Naive thymus-derived CD8-positive, alpha-beta T cell (primary cell): ENCODE data around the gene MARCHF10. TPM values are rescaled to one million over a fixed set of nuclear protein-coding genes. Genes with fewer than 3 reads are reported as not detected.

Experiments used
- ATAC-seq, 2 donors: fragments of 150-1000 bp; cut with Tn5 transposase in 1 of 2; sonication (Bioruptor Pico), chemical (Tn5 transposase) in 1 of 2; 1 replicate in 1 of 2; 2 replicates in 1 of 2; pipeline ENCODE4 v1.10.0; 2021; ENCODE audit warnings: mild to moderate bottlenecking in 2 of 2, moderate library complexity in 2 of 2
- POLR2A ChIA-PET: fragments of 350-600 bp; sonication (Branson Sonifier 250); formaldehyde crosslinking; loops from one replicate; lab custom pipeline; 2021; ENCODE audit warnings: antibody characterized with exemption; lab: Charles Lee
- DNase-seq, 10 donors: peaks; one replicate each; pipeline versions ENCODE4 v3.0.0 to v3.0.0-alpha.2; 2020 to 2022
- H3K27ac Mint-ChIP-seq, 10 donors: one replicate each; pipeline ENCODE4 v1.8.0; 2020 to 2022; ENCODE audit warnings: mild to moderate bottlenecking in 10 of 10, mixed read lengths in 10 of 10, moderate library complexity in 4 of 10, inconsistent platforms in 1 of 10
- H3K27me3 Mint-ChIP-seq, 5 donors: one replicate each; pipeline ENCODE4 v1.8.0; 2021 to 2022; ENCODE audit warnings: mixed read lengths in 5 of 5
- H3K36me3 Mint-ChIP-seq, 3 donors: one replicate each; pipeline ENCODE4 v1.8.0; 2020 to 2022; ENCODE audit warnings: mixed read lengths in 3 of 3, mild to moderate bottlenecking in 2 of 3, inconsistent platforms in 1 of 3
- H3K4me1 Mint-ChIP-seq, 4 donors: one replicate each; pipeline ENCODE4 v1.8.0; 2021 to 2022; ENCODE audit warnings: mixed read lengths in 4 of 4
- H3K4me3 Mint-ChIP-seq, 10 donors: one replicate each; pipeline ENCODE4 v1.8.0; 2020 to 2022; ENCODE audit warnings: mild to moderate bottlenecking in 10 of 10, mixed read lengths in 10 of 10, moderate library complexity in 6 of 10, inconsistent platforms in 1 of 10
- H3K9me3 Mint-ChIP-seq, 9 donors: one replicate each; pipeline ENCODE4 v1.8.0; 2020 to 2022; ENCODE audit warnings: mixed read lengths in 9 of 9, mild to moderate bottlenecking in 3 of 9, inconsistent platforms in 1 of 9, moderate library complexity in 1 of 9
- polyA plus RNA-seq, 3 donors: library from polyadenylated mRNA; unstranded; fragments of 300-500 nt; fragmentation: Illumina TruSeq; gene quantifications; one replicate each; pipeline ENCODE4 v1.2.3, GENCODE V29; 2021
- total RNA-seq, 8 experiments: library from RNA in 2 of 8; stranded (reverse) in 2 of 8; gene quantifications; one replicate each; pipeline ENCODE4 v1.2.3 and lab custom pipeline; 2021 to 2026

MARCHF10 gene
- total and polyA plus RNA-seq, 5 experiments from 2014 or later = 0.42 to 1.7 (median 0.69) TPM

DNA sequence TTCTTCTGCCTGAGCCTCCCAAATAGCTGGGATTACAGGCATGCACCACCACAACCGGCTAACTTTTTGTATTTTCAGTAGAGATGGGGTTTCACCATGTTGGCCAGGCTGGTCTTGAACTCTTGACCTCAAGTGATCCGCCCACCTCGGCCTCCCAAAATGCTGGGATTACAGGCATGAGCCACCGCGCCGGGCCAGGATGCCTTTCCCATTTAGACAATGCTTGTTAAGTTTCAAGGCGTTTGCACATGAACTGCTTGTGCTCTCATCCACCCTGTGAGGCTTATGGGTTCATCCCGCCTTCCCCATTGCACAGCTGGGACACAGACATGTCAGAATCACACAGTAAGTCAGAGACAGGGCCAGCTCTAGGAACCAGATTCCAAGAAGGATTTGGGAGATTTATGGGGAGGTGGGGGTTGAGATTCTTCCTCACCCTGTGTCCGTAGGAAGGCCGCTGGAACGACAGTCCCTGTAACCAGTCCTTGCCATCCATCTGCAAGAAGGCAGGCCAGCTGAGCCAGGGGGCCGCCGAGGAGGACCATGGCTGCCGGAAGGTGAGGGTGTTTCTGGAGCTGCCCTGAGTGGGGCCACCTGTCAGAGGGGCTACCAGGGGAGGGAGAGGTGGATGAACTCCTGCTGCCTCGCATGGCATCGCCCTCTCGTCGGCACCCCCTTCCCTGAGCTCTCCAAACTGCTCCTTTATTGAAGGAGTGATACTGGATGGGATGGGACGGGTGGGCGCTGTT lies 134.3 kb downstream of the MARCHF10 start:
- no peak overlapping the region for H3K4me3 Mint-ChIP-seq
- no peak for ATAC-seq

DNA sequence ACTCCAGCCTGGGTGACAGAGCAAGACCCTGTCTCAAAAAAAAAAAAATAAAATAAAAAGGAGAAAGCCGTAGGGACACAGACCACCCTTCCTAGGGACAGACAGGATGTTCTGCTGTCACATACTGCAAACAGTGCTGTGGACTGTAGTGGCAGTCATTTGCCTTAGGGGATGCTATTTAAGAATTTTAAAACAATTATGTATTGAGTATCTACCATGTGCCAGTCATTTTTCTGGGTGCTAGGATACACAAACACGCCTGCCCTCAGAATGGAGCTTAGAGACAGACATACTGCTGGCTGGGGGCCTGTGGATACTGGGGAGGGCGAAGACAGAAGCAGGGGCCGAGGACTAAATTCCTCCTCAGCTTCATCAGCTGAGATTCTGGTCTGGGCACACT lies 135.2 kb downstream of the MARCHF10 start:
- H3K27me3 Mint-ChIP-seq = no peaks in the 10 kb centered on the region
- no peak for DNase-seq
- ATAC-seq = no peak
- no peaks in the 10 kb centered on the region for H3K9me3 Mint-ChIP-seq
- H3K27ac Mint-ChIP-seq = peak overlapping the region in 1 of 10 donors; percentile 41
- POLR2A ChIA-PET = no interaction called here
- H3K4me3 Mint-ChIP-seq = no peak overlapping the region
- H3K4me1 Mint-ChIP-seq = peaks cover 8 to 15% (median 11%) of the 10 kb centered on the region in 4 donors
- H3K36me3 Mint-ChIP-seq = peaks cover 0 to 2% (median 0%) of the 10 kb centered on the region in 3 donors

More for the DNA sequence above, 134.3 kb downstream of the MARCHF10 start:
- H3K27me3 Mint-ChIP-seq = no peaks in the 10 kb centered on the region
- POLR2A ChIA-PET = no interaction called here
- H3K27ac Mint-ChIP-seq = peak overlapping the region in 1 of 10 donors; percentile 43
- no peak for DNase-seq
- H3K36me3 Mint-ChIP-seq = peaks cover 0 to 2% (median 0%) of the 10 kb centered on the region in 3 donors
- no peaks in the 10 kb centered on the region for H3K9me3 Mint-ChIP-seq
- H3K4me1 Mint-ChIP-seq = peaks cover 2 to 9% (median 5%) of the 10 kb centered on the region in 4 donors

DNA sequence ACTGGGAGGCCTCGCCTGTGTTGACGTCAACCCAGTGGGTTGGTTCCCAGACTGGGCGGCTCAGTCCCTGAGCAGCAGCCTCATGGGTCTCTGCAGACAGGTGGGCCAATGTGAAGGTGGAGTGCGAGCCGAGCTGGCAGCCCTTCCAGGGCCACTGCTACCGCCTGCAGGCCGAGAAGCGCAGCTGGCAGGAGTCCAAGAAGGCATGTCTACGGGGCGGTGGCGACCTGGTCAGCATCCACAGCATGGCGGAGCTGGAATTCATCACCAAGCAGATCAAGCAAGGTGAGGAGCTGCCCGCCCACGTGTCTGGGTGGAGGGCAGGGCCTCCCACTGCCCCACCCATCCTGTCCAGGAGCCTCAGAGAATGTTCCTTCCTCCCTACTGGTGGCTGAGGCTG lies 136.6 kb downstream of the MARCHF10 start:
- Mint-ChIP-seq H3K36me3 (peaks cover 0 to 2% (median 0%) of the 10 kb centered on the region in 3 donors), H3K4me3 (no peak overlapping the region), H3K9me3 (no peaks in the 10 kb centered on the region), H3K4me1 (peaks cover 8 to 21% (median 12%) of the 10 kb centered on the region in 4 donors), H3K27me3 (no peaks in the 10 kb centered on the region), H3K27ac (no peak overlapping the region)
- ATAC-seq = no peak
- no peak for DNase-seq
- POLR2A ChIA-PET = no interaction called here

DNA sequence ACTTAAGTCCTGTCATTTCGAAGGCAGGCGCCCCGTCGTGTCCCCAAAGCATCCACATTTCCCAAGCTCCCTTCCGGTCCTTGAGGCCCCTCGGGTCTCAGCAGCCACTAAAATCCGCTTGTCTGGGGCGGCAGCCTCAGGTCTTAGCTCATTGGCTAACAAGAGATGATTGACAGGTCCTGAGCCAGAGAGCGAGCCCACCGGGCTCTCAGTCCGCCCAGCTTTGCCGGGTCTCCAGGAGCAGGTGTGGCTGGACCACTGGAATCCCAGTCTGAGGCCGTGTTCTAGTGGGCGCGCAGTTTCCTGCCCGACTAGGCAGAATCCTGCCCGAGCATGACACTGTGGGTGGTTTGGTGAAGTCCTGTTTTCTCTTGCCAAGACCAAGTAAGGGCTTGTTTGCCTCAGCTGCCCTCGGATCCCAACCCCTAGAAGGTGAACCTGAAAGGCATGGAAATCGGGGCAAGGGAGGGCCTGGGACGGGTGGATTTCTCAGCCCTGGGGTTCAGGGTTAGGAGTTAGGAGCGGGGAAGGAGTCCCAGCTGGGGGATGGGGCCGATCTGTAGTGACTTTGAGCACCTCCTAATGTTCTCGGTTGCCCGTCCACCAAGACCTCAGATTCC lies 137.8 kb downstream of the MARCHF10 start:
- no peak overlapping the region for H3K27ac Mint-ChIP-seq
- H3K4me1 Mint-ChIP-seq = peaks cover 8 to 21% (median 12%) of the 10 kb centered on the region in 4 donors
- ATAC-seq (no peak), DNase-seq (no peak)
- peaks cover 0 to 2% (median 0%) of the 10 kb centered on the region in 3 donors for H3K36me3 Mint-ChIP-seq
- no peaks in the 10 kb centered on the region for H3K27me3 Mint-ChIP-seq
- POLR2A ChIA-PET = no interaction called here
- H3K9me3 Mint-ChIP-seq = no peaks in the 10 kb centered on the region
- H3K4me3 Mint-ChIP-seq = no peak overlapping the region

DNA sequence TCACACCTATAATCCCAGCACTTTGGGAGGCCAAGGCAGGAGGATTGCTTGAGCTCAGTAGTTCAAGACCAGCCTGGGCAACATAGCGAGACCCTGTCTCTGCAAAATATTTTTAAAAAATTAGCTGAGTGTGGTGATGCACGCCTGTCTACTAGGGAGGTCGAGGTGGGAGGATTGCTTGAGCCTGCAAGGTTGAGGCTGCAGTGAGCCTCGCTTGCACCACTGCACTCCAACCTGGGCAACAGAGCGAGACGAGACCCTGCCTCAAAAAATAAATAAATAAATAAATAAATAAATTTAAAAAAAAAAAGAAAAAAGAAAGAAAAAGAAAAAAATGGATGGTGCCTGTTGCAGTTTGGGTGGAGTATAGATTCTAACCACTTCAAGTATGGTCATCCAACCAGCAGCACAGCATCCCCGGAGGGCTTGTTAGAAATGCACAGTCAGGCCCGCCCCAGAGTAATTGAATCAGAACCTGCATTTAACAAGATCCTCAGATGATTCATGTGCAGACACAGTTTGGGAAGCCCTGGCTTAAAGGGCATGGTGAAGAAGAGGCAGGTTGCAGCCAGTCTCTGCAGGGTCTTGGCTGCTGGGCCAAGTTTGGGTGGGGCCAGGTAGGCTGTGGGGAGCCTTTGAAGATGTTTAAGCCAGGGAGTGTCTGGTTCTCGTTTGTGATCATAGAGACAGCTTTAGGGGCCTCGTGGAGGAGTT lies 139.9 kb downstream of the MARCHF10 start:
- H3K9me3 Mint-ChIP-seq = no peaks in the 10 kb centered on the region
- POLR2A ChIA-PET = no interaction called here

DNA sequence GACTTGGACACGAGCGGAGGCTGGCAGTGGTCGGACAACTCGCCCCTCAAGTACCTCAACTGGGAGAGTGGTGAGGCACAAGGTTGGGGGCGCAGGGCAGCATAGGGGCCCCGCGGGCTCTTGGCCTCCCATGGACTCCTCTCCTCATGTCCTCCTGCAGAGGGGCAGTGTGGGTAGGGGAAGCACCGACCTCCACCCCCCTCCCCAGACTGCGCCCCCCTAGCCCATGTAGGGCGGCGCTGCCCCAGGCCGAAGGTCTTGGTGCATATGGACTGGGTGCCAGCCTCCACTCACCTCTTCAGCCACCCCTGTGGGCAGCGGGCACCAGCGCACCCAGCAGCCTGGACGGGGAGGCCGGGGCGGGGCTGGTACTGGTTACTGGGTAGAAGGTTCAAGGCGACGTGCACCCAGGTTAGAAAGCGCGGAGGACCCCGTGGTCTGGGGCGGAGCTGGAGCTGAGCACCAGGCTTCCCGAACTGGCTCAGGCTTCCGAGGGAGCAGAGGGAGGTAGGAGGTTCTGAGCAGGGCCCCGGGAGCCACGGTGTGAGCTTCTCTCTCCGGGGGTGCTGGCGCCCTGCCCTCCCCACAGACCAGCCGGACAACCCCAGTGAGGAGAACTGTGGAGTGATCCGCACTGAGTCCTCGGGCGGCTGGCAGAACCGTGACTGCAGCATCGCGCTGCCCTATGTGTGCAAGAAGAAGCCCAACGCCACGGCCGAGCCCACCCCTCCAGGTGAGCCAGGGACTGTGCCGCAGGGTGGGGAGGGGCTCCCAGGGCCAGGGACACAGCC lies 141.1 kb downstream of the MARCHF10 start:
- Mint-ChIP-seq H3K36me3 (no peaks in the 10 kb centered on the region), H3K4me1 (peaks cover 6 to 16% (median 9%) of the 10 kb centered on the region in 4 donors), H3K9me3 (peaks cover 0 to 2% (median 0%) of the 10 kb centered on the region in 9 donors), H3K4me3 (no peak overlapping the region), H3K27ac (peak overlapping the region in 1 of 10 donors; percentile 66), H3K27me3 (no peaks in the 10 kb centered on the region)
- ATAC-seq (no peak), DNase-seq (no peak)
- POLR2A ChIA-PET = no interaction called here

More for the DNA sequence above, 139.9 kb downstream of the MARCHF10 start:
- ATAC-seq = no peak
- H3K27me3 Mint-ChIP-seq = no peaks in the 10 kb centered on the region
- peaks cover 8 to 21% (median 12%) of the 10 kb centered on the region in 4 donors for H3K4me1 Mint-ChIP-seq
- peak overlapping the region in 7 of 10 donors; percentile 6 to 79 (median 66) for H3K27ac Mint-ChIP-seq
- peaks cover 0 to 2% (median 0%) of the 10 kb centered on the region in 3 donors for H3K36me3 Mint-ChIP-seq
- no peak overlapping the region for H3K4me3 Mint-ChIP-seq
- no peak for DNase-seq

DNA sequence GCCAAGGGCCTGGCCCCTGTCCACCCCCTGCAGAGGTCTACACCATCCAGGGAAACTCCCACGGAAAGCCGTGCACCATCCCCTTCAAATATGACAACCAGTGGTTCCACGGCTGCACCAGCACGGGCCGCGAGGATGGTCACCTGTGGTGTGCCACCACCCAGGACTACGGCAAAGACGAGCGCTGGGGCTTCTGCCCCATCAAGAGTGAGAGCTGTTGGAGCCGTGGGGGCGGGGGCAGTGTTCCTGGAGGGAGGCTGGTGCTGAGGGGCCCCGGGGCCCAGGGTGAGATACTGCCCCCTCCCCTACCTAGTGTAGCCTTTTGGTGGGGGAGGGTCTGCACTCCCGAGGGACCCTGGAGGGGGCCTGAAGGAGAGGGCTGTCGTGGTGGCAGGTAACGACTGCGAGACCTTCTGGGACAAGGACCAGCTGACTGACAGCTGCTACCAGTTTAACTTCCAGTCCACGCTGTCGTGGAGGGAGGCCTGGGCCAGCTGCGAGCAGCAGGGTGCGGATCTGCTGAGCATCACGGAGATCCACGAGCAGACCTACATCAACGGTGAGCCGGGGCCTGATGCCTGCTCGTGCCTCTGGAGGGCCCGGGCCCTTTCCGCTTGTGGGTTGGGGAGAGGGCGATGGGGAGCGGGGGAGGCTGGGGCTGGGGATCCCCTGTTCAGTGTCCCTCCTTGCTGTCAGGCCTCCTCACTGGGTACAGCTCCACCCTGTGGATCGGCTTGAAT lies 141.9 kb downstream of the MARCHF10 start:
- POLR2A ChIA-PET = no interaction called here
- Mint-ChIP-seq H3K4me3 (no peak overlapping the region), H3K27me3 (no peaks in the 10 kb centered on the region), H3K27ac (no peak overlapping the region), H3K36me3 (peaks cover 0 to 4% (median 3%) of the 10 kb centered on the region in 3 donors), H3K9me3 (peaks cover 0 to 6% (median 4%) of the 10 kb centered on the region in 9 donors), H3K4me1 (peaks cover 6 to 14% (median 9%) of the 10 kb centered on the region in 4 donors)
- DNase-seq (no peak), ATAC-seq (no peak)

DNA sequence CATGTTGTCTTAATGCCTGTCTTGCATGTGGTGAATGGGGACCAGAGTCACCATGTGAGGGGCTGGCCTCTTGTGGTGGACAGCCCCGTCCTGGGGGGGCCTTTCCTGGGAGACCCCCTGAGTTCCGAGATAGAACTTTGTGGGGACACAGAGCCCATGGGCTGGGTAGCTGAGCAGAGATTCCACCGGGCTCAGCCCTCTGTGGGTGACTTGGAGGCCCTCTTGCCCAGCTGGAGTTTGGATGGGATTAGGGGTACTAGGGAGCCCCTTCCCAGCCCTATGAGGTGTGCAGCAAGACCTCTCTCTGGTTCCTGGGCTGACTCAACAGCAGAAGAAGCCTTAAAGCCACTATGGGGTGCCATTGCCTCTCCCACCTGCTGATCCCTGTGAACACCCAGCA lies 142.5 kb downstream of the MARCHF10 start:
- DNase-seq (no peak), ATAC-seq (no peak)
- H3K4me1 Mint-ChIP-seq = peaks cover 6 to 14% (median 9%) of the 10 kb centered on the region in 4 donors
- H3K36me3 Mint-ChIP-seq = peaks cover 0 to 9% (median 7%) of the 10 kb centered on the region in 3 donors
- H3K27ac Mint-ChIP-seq = no peak overlapping the region
- peaks cover 3 to 12% (median 9%) of the 10 kb centered on the region in 9 donors for H3K9me3 Mint-ChIP-seq
- POLR2A ChIA-PET = no interaction called here
- no peaks in the 10 kb centered on the region for H3K27me3 Mint-ChIP-seq
- no peak overlapping the region for H3K4me3 Mint-ChIP-seq

DNA sequence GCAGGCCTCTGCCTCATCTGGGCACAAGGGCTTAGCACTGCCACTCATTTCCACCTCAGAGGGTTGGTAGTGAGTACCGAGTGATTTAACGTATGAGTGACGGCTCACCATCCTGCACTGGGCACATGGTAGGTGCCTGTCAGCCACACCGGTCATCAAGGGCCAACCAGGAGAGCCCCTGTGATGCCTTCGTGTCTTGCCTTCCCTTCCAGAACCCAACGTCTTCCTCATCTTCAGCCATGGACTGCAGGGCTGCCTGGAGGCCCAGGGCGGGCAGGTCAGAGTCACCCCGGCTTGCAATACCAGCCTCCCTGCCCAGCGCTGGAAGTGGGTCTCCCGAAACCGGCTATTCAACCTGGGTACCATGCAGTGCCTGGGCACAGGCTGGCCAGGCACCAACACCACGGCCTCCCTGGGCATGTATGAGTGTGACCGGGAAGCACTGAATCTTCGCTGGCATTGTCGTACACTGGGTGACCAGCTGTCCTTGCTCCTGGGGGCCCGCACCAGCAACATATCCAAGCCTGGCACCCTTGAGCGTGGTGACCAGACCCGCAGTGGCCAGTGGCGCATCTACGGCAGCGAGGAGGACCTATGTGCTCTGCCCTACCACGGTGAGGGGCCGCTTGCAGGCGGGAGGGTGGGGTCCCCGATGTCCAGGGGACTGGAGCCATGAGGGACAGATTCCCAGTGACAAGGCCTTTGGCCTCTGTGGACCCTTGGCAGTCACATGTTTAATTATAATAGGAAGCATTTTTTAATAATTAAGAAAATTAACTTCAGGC lies 143.6 kb downstream of the MARCHF10 start:
- Mint-ChIP-seq H3K27ac (no peak overlapping the region), H3K4me1 (peaks cover 6 to 14% (median 9%) of the 10 kb centered on the region in 4 donors), H3K9me3 (peaks cover 6 to 23% (median 10%) of the 10 kb centered on the region in 9 donors), H3K36me3 (peaks cover 0 to 11% (median 8%) of the 10 kb centered on the region in 3 donors), H3K27me3 (no peaks in the 10 kb centered on the region), H3K4me3 (no peak overlapping the region)
- POLR2A ChIA-PET = no interaction called here
- no peak for DNase-seq
- no peak for ATAC-seq

DNA sequence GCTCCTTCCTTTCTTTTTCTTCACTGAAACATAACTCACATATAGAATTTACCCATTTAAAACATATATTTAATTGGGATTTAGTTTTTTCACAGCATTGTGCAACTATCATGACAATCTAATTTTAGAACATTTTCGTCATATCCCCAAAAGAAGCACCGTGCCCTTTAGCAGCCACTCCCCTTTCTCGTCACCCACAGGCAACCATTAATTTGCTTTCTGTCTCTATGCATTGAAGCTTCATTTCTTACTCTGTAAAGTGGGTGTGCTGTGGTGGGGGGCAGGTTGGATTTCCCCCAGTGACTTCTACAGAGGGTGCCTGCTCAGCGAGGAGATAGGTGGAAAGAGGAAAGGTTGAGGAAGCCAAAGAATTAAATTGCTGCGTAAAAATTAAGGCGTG lies 144.8 kb downstream of the MARCHF10 start:
- H3K27me3 Mint-ChIP-seq = peaks cover 0 to 1% (median 0%) of the 10 kb centered on the region in 5 donors
- ATAC-seq = no peak
- H3K4me3 Mint-ChIP-seq = no peak overlapping the region
- peaks cover 6 to 26% (median 10%) of the 10 kb centered on the region in 9 donors for H3K9me3 Mint-ChIP-seq
- POLR2A ChIA-PET = no interaction called here
- peaks cover 0 to 11% (median 10%) of the 10 kb centered on the region in 3 donors for H3K36me3 Mint-ChIP-seq
- H3K27ac Mint-ChIP-seq = peak overlapping the region in 1 of 10 donors; percentile 28
- H3K4me1 Mint-ChIP-seq = peaks cover under 1 to 7% (median 3%) of the 10 kb centered on the region in 4 donors
- no peak for DNase-seq

DNA sequence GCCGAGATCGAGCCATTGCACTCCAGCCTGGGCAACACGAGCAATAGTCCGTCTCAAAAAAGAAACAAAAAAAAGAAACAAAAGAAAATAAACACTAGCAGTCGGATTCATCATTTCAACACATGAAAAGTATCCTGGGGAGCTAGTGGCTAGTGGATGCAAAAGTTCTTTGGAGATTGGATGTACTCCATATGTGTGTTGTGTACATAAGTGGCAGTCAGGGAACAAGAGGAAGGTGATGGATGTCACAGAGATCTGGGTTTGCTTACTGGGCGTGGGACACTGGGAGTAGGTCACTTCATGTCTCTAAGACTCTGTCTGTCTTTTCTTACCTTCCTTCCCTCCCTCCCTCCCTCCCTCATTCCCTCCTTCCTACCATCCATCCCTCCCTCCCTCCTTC lies 145.3 kb downstream of the MARCHF10 start:
- POLR2A ChIA-PET = no interaction called here
- DNase-seq = no peak
- Mint-ChIP-seq H3K9me3 (peaks cover 6 to 26% (median 10%) of the 10 kb centered on the region in 9 donors), H3K27me3 (peaks cover 0 to 1% (median 0%) of the 10 kb centered on the region in 5 donors), H3K4me1 (peaks cover 0 to 4% (median under 1%) of the 10 kb centered on the region in 4 donors), H3K36me3 (peaks cover 0 to 11% (median 10%) of the 10 kb centered on the region in 3 donors), H3K4me3 (no peak overlapping the region), H3K27ac (no peak overlapping the region)
- no peak for ATAC-seq
